Subcutaneous abdominal adipose tissue (tissue), 5 donors: Measurements from ENCODE around the gene ST6GALNAC5.
"Not testable (repeated sequence)": the region's sequence is repeated elsewhere in the genome, so short reads cannot be mapped to it uniquely, and the experiment has no call there.

Source experiments
- H3K27ac ChIP-seq: one replicate; pipeline ENCODE4 v1.7.0; 2013; ENCODE audit warnings: low read depth, mild to moderate bottlenecking, inconsistent platforms, low read length, moderate library complexity
- H3K27me3 ChIP-seq, 5 donors: one replicate each; pipeline ENCODE4 v1.7.0; 2013; ENCODE audit warnings: low read length in 5 of 5, inconsistent platforms in 1 of 5; ENCODE audit not compliant: control insufficient read depth in 5 of 5, insufficient read depth in 4 of 5
- H3K36me3 ChIP-seq, 5 donors: one replicate each; pipeline ENCODE4 v1.7.0; 2013; ENCODE audit warnings: low read length in 5 of 5; ENCODE audit not compliant: control insufficient read depth in 5 of 5, insufficient read depth in 5 of 5
- H3K4me1 ChIP-seq, 5 donors: one replicate each; pipeline ENCODE4 v1.7.0; 2013; ENCODE audit warnings: low read length in 5 of 5, mild to moderate bottlenecking in 3 of 5, moderate library complexity in 1 of 5; ENCODE audit not compliant: control insufficient read depth in 5 of 5, insufficient read depth in 5 of 5
- H3K4me3 ChIP-seq, 5 donors: one replicate each; pipeline ENCODE4 v1.7.0; 2013; ENCODE audit warnings: low read length in 5 of 5, low read depth in 1 of 5
- H3K9ac ChIP-seq, 5 donors: one replicate each; pipeline ENCODE4 v1.7.0; 2013; ENCODE audit warnings: low read length in 5 of 5, mild to moderate bottlenecking in 4 of 5, moderate library complexity in 3 of 5
- H3K9me3 ChIP-seq, 5 donors: one replicate each; pipeline ENCODE4 v1.7.0; 2013; ENCODE audit warnings: low read length in 5 of 5; ENCODE audit not compliant: control insufficient read depth in 5 of 5
- donor health status: healthy.
- donor health status: healthy.
- donor health status: healthy.
- donor health status: healthy.
- donor health status: healthy.

ST6GALNAC5 gene

DNA sequence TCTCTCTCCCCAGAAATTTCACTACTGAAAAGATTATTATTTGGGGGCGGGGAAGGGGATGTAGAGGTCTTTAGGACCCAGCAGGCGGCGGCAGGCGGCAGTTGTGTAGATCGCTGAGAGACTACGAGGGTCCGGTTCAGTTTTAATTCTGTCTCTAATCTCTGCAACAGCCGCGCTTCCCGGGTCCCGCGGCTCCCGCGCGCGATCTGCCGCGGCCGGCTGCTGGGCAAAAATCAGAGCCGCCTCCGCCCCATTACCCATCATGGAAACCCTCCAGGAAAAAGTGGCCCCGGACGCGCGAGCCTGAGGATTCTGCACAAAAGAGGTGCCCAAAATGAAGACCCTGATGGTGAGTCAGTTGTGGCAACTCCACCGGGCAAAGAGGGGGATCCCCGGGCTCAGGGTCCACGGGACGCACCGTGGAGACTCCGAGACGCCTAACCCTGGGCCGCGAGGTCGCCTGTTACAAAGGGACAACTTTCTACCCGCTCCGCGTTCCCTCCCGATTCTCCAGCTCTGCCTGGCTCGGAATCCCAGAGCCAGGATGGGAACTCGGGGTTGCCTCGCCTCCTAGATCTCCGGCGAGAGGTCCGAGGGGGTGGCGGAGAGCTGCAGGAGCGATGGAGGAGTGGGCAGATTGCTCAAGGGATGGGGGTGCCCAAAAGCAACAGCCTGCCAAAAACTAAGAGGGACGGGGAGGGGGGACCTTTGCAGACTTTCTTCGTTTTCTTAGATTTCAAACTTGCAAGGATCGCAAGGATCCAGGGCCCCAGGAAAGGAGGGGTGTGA lies at the start of gene ST6GALNAC5:
Gene ST6GALNAC5, plus strand, starts transcription at position 139 of the 789 bp plus-strand sequence.
- Histone ChIP-seq H3K9me3 (no peaks in the 10 kb centered on the region), H3K27ac (no peak within 1 kb of the TSS), H3K4me3 (peak within 1 kb of the TSS; percentile 32 to 56 (median 52)), H3K27me3 (peaks cover 20 to 39% (median 28%) of the 10 kb centered on the region in 5 donors), H3K4me1 (peaks cover 0 to 21% (median 20%) of the 10 kb centered on the region in 5 donors), H3K36me3 (no peaks in the 10 kb centered on the region), H3K9ac (no peak within 1 kb of the TSS)

DNA sequence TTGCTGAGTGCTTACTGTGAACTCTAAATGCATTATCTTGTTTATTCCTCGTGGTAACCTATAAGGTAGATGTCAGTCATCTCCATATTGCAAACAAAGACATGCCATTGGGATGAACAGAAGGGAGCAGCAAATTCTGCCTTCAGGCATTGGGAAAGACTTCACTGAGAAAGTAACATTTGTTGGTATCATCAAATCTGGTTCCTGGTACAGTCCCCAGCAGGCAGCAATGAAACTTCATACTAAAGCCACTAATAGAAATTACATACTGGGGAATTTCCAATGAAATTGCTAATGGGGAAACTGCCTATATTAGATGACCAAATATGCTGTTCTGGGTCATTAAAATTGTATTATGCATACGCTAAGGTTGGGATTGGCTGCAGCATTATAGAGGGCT lies 47.3 kb upstream of the ST6GALNAC5 start:
- Histone ChIP-seq H3K27ac (no peak overlapping the region), H3K9me3 (no peaks in the 10 kb centered on the region), H3K9ac (no peak overlapping the region), H3K4me3 (no peak overlapping the region), H3K27me3 (no peaks in the 10 kb centered on the region), H3K4me1 (no peaks in the 10 kb centered on the region), H3K36me3 (no peaks in the 10 kb centered on the region)

DNA sequence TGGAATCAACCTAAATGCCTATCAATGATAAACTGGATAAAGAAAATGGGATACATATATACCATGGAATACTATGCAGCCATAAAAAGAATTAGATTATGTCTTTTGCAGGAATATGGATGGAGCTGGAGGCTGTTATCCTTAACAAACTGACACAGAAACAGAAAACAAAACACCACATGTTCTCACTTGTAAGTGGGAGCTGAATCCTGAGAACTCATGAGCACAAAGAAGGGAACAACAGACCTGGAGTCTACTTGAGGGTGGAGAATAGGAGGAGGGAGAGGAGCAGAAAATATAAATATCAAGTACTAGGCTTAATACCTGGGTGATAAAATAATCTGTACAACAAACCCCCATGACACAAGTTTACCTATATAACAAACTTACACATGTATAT lies 44.3 kb upstream of the ST6GALNAC5 start:
- H3K9ac ChIP-seq: not testable (repeated sequence)

DNA sequence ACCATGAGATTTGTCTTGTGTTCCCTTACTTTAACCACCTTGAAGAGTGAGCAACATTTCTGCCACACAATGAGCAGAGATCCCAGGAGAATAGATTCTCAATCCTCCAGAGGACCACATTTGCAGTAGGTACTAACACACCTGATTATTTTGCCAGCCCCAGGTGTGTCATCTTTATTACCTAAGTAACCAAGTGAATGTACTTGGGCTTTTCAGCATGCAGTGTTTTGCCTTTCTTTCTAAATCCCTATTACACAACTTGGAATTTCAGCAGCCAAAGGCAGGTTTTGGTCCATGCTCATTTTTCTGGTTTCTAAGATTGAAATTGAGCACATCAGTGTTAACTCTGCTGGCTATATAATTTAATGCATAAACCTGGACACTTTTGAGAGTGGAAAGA lies 43.2 kb upstream of the ST6GALNAC5 start:
- H3K9me3 ChIP-seq: no peaks in the 10 kb centered on the region
- no peaks in the 10 kb centered on the region for H3K4me1 ChIP-seq
- no peaks in the 10 kb centered on the region for H3K27me3 ChIP-seq
- no peak overlapping the region for H3K27ac ChIP-seq
- H3K4me3 ChIP-seq: no peak overlapping the region
- no peak overlapping the region for H3K9ac ChIP-seq
- H3K36me3 ChIP-seq: no peaks in the 10 kb centered on the region

More for the DNA sequence above, 44.3 kb upstream of the ST6GALNAC5 start:
- H3K27ac ChIP-seq, H3K4me3 ChIP-seq, H3K9me3 ChIP-seq, H3K36me3 ChIP-seq, H3K27me3 ChIP-seq, H3K4me1 ChIP-seq: not testable (repeated sequence)

DNA sequence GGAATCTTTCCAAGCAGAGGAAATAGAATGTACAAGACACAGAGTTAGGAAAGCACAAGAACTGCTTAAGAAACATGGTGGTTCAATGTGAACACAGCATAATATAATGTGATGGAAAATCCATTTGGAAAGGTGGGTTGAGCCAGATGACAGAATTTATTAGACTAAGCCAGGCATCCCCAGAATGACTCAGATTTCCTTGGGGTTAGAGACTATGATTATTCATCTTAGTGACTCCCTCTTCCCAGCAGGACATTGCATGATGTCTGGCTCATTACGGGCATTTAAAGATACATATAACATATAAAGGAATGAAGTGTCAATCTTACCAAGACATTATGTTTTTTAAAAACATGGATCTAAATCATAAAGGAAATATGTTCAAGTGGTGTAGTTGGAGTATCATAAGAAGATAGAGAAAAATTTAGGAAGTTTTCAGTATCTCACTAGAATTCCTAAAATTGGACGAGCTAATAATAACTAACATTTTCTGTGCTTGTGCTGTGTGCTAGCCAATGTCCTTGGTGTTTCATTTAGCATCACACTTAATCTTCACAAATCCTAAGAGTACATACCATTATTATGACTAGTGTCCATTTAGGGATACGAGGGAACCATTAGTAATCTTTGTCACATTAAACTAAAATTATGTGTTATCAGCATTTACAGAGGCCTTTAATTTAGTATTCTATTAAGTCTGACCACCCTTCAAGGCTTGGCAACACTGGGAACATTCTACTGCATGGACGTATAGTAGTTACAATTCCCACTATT lies 41.0 kb upstream of the ST6GALNAC5 start:
- H3K27ac ChIP-seq: no peak overlapping the region
- no peaks in the 10 kb centered on the region for H3K4me1 ChIP-seq
- no peak overlapping the region for H3K4me3 ChIP-seq
- no peaks in the 10 kb centered on the region for H3K36me3 ChIP-seq
- H3K27me3 ChIP-seq: no peaks in the 10 kb centered on the region
- H3K9ac ChIP-seq: no peak overlapping the region
- H3K9me3 ChIP-seq: no peaks in the 10 kb centered on the region

DNA sequence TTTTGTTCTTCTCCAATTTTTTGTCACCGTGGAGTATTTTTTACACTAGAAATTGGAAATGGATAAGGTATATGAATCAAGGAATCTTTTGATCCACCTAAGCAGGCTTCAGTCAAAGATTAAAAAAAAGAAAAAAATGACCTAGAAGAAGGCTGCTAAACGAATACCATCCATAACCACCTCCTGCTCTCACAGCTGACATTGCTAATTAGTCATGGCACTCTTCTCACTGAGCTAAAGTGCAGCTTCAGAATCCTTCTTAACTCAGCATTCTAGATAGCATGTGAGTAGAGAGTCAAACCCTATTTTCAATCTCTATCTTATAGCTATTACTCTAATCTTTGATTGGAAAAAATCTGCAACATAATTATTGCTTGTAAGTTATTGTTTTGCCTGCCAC lies 40.2 kb upstream of the ST6GALNAC5 start:
- H3K27ac ChIP-seq: no peak overlapping the region
- H3K9me3 ChIP-seq: no peaks in the 10 kb centered on the region
- H3K27me3 ChIP-seq: no peaks in the 10 kb centered on the region
- H3K4me3 ChIP-seq: no peak overlapping the region
- H3K9ac ChIP-seq: no peak overlapping the region
- H3K4me1 ChIP-seq: no peaks in the 10 kb centered on the region
- H3K36me3 ChIP-seq: no peaks in the 10 kb centered on the region

DNA sequence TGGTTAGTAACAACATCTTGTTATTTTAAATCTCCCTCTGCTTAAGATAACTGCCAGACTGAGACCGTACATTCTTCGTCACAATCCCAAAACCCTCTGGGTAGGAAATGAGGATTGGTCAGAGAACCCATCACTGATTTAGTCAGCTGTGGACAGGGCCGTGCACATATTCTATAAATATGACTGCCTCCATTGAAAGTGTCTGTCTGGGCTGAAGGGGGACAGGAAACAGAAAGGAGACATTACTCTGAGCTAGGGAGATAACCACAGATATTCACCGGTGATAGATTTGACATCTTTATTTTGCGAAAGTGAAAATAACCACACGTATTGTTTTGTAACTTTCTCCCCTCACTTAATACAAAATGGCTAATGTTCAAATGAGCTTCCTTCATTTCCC lies 36.9 kb upstream of the ST6GALNAC5 start:
- no peak overlapping the region for H3K9ac ChIP-seq
- no peaks in the 10 kb centered on the region for H3K4me1 ChIP-seq
- H3K27me3 ChIP-seq: no peaks in the 10 kb centered on the region
- no peaks in the 10 kb centered on the region for H3K9me3 ChIP-seq
- H3K4me3 ChIP-seq: no peak overlapping the region
- H3K36me3 ChIP-seq: no peaks in the 10 kb centered on the region
- no peak overlapping the region for H3K27ac ChIP-seq

DNA sequence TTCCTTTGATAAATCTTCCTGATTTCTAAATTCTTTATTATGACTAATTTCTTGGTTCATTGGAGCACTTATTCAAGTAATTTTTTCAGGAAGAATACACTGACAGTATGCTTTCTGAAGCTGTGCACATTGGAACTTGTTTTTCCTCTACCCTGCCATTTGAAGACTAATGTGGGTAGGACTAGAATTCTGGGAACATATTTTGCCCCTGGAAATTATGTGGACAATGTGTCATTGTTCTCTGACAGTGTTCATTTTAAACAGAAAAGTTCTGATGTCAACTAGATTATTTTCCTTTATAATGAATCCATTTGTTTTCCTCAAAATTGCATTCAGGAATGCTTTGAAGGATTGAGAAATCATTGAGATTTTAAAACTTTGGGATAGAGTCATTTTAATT lies 34.8 kb upstream of the ST6GALNAC5 start:
- no peaks in the 10 kb centered on the region for H3K9me3 ChIP-seq
- no peak overlapping the region for H3K27ac ChIP-seq
- no peak overlapping the region for H3K9ac ChIP-seq
- H3K4me3 ChIP-seq: no peak overlapping the region
- H3K4me1 ChIP-seq: no peaks in the 10 kb centered on the region
- no peaks in the 10 kb centered on the region for H3K36me3 ChIP-seq
- no peaks in the 10 kb centered on the region for H3K27me3 ChIP-seq

DNA sequence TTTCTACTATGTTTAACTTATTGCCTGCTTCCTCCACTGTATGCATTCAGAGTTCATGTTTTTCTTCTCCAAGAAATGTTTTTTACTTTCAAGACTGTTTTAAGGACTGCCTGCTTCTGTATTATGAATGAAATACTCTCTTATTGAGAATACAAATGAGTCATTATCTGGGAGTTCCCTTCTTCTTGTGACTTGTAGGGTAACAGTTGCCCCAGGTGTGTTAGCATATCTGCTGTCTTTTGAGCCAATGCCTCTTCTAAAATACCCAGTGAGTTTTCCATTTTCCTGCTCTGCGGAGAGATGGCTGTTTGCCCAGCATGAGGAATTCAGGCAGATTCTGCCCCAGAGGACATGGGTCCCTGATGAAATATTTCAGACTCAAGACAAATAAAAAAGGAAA lies 34.1 kb upstream of the ST6GALNAC5 start:
- H3K9ac ChIP-seq: no peak overlapping the region
- no peak overlapping the region for H3K27ac ChIP-seq
- H3K4me3 ChIP-seq: no peak overlapping the region
- H3K4me1 ChIP-seq: no peaks in the 10 kb centered on the region
- H3K27me3 ChIP-seq: no peaks in the 10 kb centered on the region
- no peaks in the 10 kb centered on the region for H3K9me3 ChIP-seq
- no peaks in the 10 kb centered on the region for H3K36me3 ChIP-seq

DNA sequence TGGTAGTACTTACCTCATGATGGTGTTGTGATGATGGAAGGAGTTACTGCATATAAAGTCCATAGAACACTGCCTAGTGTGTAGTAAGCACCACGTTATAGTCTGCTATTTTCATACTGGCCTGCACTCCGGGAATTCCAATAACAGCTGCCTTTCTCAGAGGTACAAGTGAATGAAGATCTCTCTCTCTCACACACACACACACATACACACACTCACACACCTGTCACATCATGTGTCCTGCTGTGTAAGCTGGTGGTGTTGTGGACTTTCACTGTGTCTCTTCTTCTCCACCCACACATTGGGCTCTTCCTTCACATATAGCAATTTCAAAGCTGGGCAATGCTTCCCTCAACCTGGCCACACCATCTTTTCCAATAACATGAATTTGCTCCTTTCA lies 33.4 kb upstream of the ST6GALNAC5 start:
- Histone ChIP-seq H3K36me3 (no peaks in the 10 kb centered on the region), H3K9ac (no peak overlapping the region), H3K27ac (no peak overlapping the region)

More for the DNA sequence above, 33.4 kb upstream of the ST6GALNAC5 start:
- no peak overlapping the region for H3K4me3 ChIP-seq
- no peaks in the 10 kb centered on the region for H3K9me3 ChIP-seq
- H3K27me3 ChIP-seq: no peaks in the 10 kb centered on the region
- H3K4me1 ChIP-seq: no peaks in the 10 kb centered on the region
